Measurements from ENCODE around the gene SEC31A. TPM values are rescaled to one million over a fixed set of nuclear protein-coding genes. Genes with fewer than 3 reads are reported as not detected.
A peak's percentile ranks its signal among the peaks of the same experiment; 100 is the strongest.
"Not testable (repeated sequence)": the region's sequence is repeated elsewhere in the genome, so short reads cannot be mapped to it uniquely, and the experiment has no call there.

SEC31A gene
- polyA plus RNA-seq (ENCODE audit: insufficient read length) = 175 TPM

GRCh38 chr4:82890901-82891706, at the start of gene SEC31A:
SEC31A (minus strand) TSS chr4:82891153; CDS start chr4:82881936, 9,217 bp downstream.
- DNase-seq (ENCODE audit: low read depth) = peak; percentile 74

- no peak for DNase-seq (ENCODE audit: low read depth)
Observed at GRCh38 chr4:82939414-82939813, 48.5 kb upstream of the SEC31A start.

GRCh38 chr4:82934441-82934840, 43.5 kb upstream of the SEC31A start:
- DNase-seq (ENCODE audit: low read depth) = no peak

- DNase-seq (ENCODE audit: low read depth) = no peak
Observed at GRCh38 chr4:82930848-82931755, 40.1 kb upstream of the SEC31A start.

GRCh38 chr4:82921795-82922194, 30.8 kb upstream of the SEC31A start:
- no peak for DNase-seq (ENCODE audit: low read depth)

GRCh38 chr4:82919386-82919785, 28.4 kb upstream of the SEC31A start:
- DNase-seq (ENCODE audit: low read depth) = no peak

GRCh38 chr4:82918091-82918490, 27.1 kb upstream of the SEC31A start:
- no peak for DNase-seq (ENCODE audit: low read depth)

- not testable (repeated sequence) for DNase-seq (ENCODE audit: low read depth)
Observed at GRCh38 chr4:82913968-82914367, 23.0 kb upstream of the SEC31A start.

GRCh38 chr4:82913305-82913704, 22.4 kb upstream of the SEC31A start:
- DNase-seq (ENCODE audit: low read depth) = no peak

- DNase-seq (ENCODE audit: low read depth) = no peak
Observed at GRCh38 chr4:82909326-82909725, 18.4 kb upstream of the SEC31A start.

GRCh38 chr4:82906469-82906868, 15.5 kb upstream of the SEC31A start:
- no peak for DNase-seq (ENCODE audit: low read depth)

- no peak for DNase-seq (ENCODE audit: low read depth)
Observed at GRCh38 chr4:82905205-82905604, 14.3 kb upstream of the SEC31A start.

GRCh38 chr4:82903737-82904136, 12.8 kb upstream of the SEC31A start:
- no peak for DNase-seq (ENCODE audit: low read depth)

- no peak for DNase-seq (ENCODE audit: low read depth)
Observed at GRCh38 chr4:82901183-82901718, 10.3 kb upstream of the SEC31A start.

- peak; percentile 98 for DNase-seq (ENCODE audit: low read depth)
Observed at GRCh38 chr4:82900411-82901182, 9.6 kb upstream of the SEC31A start, which contains the start of gene THAP9. THAP9 (plus strand) TSS chr4:82900735; CDS start chr4:82900803, 68 bp downstream.

- no peak for DNase-seq (ENCODE audit: low read depth)
Observed at GRCh38 chr4:82900066-82900410, 9.1 kb upstream of the SEC31A start.

GRCh38 chr4:82899374-82900065, 8.6 kb upstream of the SEC31A start:
- no peak for DNase-seq (ENCODE audit: low read depth)

- DNase-seq (ENCODE audit: low read depth) = no peak
Observed at GRCh38 chr4:82898322-82899243, 7.6 kb upstream of the SEC31A start.

GRCh38 chr4:82896755-82897154, 5.8 kb upstream of the SEC31A start:
- no peak for DNase-seq (ENCODE audit: low read depth)

- no peak for DNase-seq (ENCODE audit: low read depth)
Observed at GRCh38 chr4:82893942-82894341, 3.0 kb upstream of the SEC31A start.

Measured in forelimb muscle (tissue), 1 donor.